ENCODE measurements around the gene TEX13A.
"Not testable (repeated sequence)": the region's sequence is repeated elsewhere in the genome, so short reads cannot be mapped to it uniquely, and the experiment has no call there.

Gene TEX13A

DNA sequence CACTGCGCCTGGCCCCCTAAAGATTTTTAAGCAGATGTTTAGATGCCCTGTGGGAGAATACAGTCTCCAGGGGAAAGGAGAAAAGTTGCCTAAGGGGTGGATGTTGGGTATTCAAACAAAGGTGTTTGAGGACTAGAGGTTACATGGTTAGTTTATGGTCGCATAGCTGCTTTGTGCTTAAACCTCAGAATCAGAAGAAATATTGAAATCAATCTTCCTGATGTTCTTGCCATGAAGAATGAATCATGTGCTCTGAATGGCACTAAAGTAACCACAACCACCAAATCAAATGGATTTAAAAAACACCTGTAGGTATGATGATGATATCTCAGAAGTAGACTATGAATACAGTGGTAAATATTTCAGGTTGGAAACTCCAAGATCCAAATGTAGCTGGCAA, 42.7 kb upstream of the TEX13A start:
- DNase-seq (ENCODE audit: low read depth): no peak
- TF ChIP-seq, protein P1, sequence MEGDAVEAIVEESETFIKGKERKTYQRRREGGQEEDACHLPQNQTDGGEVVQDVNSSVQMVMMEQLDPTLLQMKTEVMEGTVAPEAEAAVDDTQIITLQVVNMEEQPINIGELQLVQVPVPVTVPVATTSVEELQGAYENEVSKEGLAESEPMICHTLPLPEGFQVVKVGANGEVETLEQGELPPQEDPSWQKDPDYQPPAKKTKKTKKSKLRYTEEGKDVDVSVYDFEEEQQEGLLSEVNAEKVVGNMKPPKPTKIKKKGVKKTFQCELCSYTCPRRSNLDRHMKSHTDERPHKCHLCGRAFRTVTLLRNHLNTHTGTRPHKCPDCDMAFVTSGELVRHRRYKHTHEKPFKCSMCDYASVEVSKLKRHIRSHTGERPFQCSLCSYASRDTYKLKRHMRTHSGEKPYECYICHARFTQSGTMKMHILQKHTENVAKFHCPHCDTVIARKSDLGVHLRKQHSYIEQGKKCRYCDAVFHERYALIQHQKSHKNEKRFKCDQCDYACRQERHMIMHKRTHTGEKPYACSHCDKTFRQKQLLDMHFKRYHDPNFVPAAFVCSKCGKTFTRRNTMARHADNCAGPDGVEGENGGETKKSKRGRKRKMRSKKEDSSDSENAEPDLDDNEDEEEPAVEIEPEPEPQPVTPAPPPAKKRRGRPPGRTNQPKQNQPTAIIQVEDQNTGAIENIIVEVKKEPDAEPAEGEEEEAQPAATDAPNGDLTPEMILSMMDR (IDR thresholded peaks at IDR 0.05; ENCODE audit: control insufficient read depth, insufficient read depth, low read depth, low read length, missing control alignments): no peak
- H3K4me3 ChIP-seq (ENCODE audit: control insufficient read depth, low read depth, low read length): no peak overlapping the region

DNA sequence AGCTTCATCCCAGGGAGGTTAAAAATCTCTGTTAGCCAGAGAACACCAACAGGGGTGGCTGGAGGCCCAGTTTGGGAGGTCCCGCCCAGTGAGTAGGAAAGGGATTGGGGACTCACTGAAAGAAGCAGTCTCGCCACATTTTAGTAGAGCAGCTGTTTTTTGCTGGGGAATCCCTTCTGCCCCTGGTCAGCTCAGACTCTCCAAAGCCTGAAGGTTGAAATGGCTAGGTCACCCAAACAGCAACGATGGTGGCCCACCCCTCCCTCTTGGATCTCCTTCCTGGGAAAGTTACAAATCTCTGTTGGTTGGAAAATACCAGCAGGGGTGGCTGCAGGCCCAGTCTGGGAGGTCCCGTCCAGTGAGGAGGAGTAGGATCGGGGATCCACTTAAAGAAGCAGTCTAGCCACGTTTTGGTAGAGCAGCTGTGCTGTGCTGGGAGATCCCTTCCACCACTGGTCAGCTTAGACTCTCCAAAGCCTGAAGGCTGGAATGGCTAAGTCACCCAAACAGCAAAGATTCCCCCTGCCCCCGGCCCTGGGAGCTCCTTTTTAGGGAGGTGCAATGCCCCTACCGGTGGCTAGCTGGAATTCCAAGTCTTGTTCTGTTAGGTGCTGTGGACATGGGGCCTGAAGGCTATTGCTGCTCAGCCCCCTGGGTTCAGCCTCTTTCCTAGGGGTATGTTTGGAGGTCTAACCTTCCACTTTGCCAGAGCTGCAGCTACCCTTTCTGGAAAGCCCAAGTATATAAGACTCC, 40.0 kb upstream of the TEX13A start:
- TF ChIP-seq, protein P1 (IDR thresholded peaks at IDR 0.05; ENCODE audit: control insufficient read depth, insufficient read depth, low read depth, low read length, missing control alignments): no peak
- DNase-seq (ENCODE audit: low read depth): no peak
- H3K4me3 ChIP-seq (ENCODE audit: control insufficient read depth, low read depth, low read length): no peak overlapping the region

DNA sequence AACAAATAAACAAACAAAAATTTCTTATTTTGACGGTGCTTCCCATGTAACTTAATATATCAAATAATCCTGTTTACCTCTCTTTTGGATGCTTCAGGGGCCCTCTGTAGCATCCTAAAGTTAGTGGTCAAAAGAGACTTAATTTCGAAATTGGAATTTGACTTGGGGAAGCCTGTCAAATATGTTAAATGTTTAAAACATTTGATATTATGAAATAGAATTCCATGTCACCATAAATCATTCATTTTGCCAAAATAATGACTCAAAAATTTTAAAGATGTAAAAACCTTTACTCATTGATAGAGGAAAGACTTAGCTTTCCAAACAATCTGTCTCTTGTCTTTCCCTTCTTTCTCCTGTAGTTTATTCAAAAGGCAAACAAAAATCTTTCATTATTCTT, 20.6 kb upstream of the TEX13A start:
- H3K4me3 ChIP-seq (ENCODE audit: control insufficient read depth, low read depth, low read length): no peak overlapping the region
- no peak for DNase-seq (ENCODE audit: low read depth)
- TF ChIP-seq, protein P1 (IDR thresholded peaks at IDR 0.05; ENCODE audit: control insufficient read depth, insufficient read depth, low read depth, low read length, missing control alignments): no peak

DNA sequence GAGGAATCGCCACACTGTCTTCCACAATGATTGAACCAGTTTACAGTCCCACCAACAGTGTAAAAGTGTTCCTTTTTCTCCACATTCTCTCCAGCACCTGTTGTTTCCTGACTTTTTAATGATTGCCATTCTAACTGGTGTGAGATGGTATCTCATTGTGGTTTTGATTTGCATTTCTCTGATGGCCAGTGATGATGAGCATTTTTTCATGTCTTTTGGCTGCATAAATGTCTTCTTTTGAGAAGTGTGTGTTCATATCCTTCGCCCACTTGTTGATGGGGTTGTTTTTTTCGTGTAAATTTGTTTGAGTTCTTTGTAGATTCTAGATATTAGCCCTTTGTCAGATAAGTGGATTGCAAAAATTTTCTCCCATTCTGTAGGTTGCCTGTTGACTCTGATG, 16.9 kb upstream of the TEX13A start:
- not testable (repeated sequence) for DNase-seq (ENCODE audit: low read depth); H3K4me3 ChIP-seq (ENCODE audit: control insufficient read depth, low read depth, low read length)

DNA sequence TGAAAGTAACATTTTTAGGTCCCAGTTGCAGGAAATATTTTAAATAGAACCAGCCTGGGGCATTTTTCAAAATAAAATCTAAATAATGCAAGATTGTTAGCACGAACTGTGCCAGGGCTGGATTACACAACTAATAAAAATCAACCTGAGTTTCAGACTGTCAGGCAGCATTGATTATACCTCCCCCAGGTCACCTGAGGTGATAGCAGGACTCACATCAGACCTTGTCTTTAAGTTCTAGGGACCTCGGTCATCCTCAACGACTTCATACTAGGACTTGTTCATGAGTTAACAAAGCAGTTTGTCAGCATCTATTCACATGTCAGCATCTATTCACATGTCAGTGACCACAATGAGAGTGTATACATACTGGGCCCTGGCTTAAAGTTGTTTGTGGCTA, 8.7 kb upstream of the TEX13A start:
- H3K4me3 ChIP-seq (ENCODE audit: control insufficient read depth, low read depth, low read length): no peak overlapping the region
- TF ChIP-seq, protein P1 (IDR thresholded peaks at IDR 0.05; ENCODE audit: control insufficient read depth, insufficient read depth, low read depth, low read length, missing control alignments): no peak

DNA sequence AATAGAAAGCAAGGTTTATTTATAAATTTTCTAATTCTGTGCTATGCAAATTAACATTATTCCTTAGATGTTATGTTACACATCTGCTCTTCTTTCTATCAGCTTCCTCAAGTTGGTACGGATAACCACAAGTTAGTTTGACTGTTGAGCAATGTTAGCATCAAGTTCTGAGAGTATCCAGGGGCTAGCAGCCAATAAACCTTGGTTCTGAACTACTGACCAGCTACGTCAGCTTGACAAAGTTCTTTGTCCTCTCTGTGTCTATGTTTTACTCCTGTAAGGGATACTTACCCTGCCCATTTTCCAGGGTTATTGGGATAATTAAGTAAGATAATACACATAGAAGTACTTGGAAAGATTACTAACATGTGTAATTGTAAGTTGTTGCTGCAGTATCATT, 8.1 kb upstream of the TEX13A start:
- no peak overlapping the region for H3K4me3 ChIP-seq (ENCODE audit: control insufficient read depth, low read depth, low read length)
- DNase-seq (ENCODE audit: low read depth): no peak
- TF ChIP-seq, protein P1 (IDR thresholded peaks at IDR 0.05; ENCODE audit: control insufficient read depth, insufficient read depth, low read depth, low read length, missing control alignments): no peak

More for the DNA sequence above, 8.7 kb upstream of the TEX13A start:
- no peak for DNase-seq (ENCODE audit: low read depth)

DNA sequence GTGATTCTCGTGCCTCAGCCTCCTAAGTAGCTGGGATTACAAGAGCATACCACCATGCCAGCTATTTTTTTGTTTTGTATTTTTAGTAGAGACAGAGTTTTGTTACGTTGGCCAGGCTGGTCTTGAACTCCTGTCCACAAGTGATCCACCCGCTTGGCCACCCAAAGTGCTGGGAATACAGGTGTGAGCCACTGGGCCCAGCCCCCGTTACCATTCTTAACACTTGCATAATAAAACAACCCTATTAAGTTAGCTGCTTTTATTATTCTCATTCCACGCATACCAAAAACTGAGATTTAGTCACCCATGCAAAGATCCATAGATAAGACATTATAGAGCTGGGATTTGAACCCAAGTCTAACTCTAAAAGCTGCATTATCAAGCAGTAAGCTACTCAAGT, 6.0 kb upstream of the TEX13A start:
- no peak for DNase-seq (ENCODE audit: low read depth)
- TF ChIP-seq, protein P1 (IDR thresholded peaks at IDR 0.05; ENCODE audit: control insufficient read depth, insufficient read depth, low read depth, low read length, missing control alignments): no peak

More for the DNA sequence above, 6.0 kb upstream of the TEX13A start:
- no peak overlapping the region for H3K4me3 ChIP-seq (ENCODE audit: control insufficient read depth, low read depth, low read length)

All from AG09309 (cell line).